ENCODE measurements around the gene FOXC1.

The FOXC1 gene

DNA sequence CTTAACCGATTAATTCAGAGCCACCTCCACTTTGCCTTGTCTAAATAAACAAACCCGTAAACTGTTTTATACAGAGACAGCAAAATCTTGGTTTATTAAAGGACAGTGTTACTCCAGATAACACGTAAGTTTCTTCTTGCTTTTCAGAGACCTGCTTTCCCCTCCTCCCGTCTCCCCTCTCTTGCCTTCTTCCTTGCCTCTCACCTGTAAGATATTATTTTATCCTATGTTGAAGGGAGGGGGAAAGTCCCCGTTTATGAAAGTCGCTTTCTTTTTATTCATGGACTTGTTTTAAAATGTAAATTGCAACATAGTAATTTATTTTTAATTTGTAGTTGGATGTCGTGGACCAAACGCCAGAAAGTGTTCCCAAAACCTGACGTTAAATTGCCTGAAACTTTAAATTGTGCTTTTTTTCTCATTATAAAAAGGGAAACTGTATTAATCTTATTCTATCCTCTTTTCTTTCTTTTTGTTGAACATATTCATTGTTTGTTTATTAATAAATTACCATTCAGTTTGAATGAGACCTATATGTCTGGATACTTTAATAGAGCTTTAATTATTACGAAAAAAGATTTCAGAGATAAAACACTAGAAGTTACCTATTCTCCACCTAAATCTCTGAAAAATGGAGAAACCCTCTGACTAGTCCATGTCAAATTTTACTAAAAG, 2.7 kb downstream of the FOXC1 start:
- no peak for DNase-seq

DNA sequence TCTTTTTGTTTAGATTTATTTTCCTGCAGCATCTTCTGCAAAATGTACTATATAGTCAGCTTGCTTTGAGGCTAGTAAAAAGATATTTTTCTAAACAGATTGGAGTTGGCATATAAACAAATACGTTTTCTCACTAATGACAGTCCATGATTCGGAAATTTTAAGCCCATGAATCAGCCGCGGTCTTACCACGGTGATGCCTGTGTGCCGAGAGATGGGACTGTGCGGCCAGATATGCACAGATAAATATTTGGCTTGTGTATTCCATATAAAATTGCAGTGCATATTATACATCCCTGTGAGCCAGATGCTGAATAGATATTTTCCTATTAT, 3.2 kb downstream of the FOXC1 start:
- DNase-seq, result no peak

DNA sequence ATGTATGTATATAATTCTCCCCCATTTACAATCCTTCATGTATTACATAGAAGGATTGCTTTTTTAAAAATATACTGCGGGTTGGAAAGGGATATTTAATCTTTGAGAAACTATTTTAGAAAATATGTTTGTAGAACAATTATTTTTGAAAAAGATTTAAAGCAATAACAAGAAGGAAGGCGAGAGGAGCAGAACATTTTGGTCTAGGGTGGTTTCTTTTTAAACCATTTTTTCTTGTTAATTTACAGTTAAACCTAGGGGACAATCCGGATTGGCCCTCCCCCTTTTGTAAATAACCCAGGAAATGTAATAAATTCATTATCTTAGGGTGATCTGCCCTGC, 3.6 kb downstream of the FOXC1 start:
- no peak for DNase-seq

DNA sequence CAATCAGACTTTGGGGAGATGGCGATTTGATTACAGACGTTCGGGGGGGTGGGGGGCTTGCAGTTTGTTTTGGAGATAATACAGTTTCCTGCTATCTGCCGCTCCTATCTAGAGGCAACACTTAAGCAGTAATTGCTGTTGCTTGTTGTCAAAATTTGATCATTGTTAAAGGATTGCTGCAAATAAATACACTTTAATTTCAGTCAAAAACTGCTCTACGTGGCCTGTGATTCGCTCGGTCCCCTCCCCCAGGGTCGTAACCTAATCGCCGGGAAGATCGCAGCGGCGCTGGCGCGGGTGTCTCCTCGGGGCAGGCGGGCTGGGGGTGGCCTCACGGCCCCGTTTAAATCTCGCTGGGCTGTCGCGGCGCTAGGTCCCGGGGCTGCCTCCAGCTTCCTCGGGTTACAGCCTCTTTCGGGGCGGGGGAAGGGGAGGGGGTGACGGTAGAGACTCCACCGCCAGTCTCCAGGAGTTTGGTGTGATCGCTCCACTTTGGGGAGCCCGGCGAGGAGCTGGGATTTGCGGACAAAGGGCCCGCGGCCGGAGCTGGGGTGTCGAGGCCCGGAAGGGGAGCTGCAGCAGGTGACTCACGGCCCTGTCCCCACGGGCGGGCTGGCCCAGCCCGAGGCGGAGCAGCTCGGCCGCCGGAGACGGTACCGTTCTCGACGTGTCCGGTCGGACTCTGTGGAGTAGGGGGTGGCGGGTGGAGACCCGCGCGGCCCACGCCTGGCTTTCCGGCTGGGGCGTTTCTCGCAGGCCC, 4.2 kb downstream of the FOXC1 start:
- DNase-seq, result no peak

- DNase-seq, result no peak
These were observed 4.9 kb downstream of the FOXC1 start for GRCh38 chr6:1614448-1615150.

- no peak for DNase-seq
These were observed 5.6 kb downstream of the FOXC1 start for GRCh38 chr6:1615151-1615852.

GRCh38 chr6:1615853-1616420, 6.2 kb downstream of the FOXC1 start:
- DNase-seq, result no peak

- no peak for DNase-seq
These were observed 7.2 kb downstream of the FOXC1 start for GRCh38 chr6:1616701-1617463.

DNA sequence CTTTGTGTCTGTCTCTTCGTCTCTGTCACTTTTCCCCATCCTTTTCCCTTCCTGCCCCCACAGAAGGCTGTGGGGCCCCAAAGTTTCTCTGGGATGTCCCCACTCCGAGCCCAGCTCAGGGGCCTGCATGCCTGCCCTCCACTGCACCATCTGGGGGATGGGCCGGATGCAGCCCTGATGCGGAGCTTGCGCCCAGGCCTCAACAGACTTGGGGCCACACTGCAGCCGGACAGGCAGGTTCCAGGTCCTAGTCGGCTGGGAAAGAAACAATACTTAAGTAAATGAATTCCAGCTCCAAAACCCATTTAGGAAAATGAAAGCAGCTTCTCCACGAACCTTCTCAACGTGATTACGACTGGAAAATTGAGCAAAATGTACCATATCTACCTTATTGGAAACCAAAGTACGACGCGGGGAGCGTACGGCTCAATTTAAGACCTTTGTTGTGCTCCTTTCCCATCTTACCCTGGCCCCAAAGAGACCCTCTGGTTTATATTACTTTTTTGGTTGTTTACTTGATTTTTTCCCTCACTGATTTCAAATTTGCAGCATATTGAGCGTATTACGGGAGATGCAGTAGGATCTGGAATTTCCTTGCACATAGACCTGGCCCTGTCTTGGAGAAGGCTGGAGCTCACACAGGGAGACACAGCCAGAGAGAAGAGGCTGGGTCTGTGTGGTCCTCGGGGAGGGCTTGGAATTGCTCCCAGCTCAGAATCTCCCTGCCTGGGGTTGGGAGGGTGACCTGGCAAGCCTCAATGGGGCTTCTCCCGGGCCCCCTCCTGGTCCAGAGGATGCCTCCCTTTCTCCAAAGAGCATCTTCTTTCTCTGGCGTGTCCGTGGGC, 8.0 kb downstream of the FOXC1 start:
- no peak for DNase-seq

GRCh38 chr6:1618311-1619097, 8.8 kb downstream of the FOXC1 start:
- no peak for DNase-seq

GRCh38 chr6:1619098-1619672, 9.5 kb downstream of the FOXC1 start:
- no peak for DNase-seq

GRCh38 chr6:1619673-1620503, 10.2 kb downstream of the FOXC1 start:
- DNase-seq, result no peak

DNA sequence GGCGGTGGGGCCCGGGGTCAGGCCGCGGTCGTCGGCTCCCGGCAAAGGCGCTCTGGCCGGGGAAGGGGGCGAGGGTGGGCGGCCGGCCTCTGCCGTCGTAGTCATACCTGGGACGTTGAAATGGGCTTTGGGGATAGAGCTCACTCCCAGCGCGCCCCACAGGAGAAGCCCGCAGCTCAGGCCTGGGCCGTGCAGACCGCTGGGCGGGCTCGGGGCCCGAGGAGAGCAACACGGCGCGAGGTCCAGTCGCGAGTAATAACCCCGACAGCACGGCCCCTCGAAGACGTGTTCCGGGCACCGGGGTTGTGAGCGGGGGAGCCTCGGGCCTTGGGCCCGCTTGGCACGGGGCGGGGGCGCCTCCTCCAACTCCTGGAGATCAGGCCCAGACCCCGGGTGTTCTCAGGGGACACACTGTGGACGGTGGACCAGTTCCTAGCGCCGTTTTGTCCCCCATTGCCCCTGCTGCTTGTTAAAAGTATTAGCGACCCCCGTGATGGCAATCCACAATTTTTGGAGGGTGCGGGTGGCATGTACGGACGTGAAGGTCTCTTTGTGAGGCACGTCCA, 10.9 kb downstream of the FOXC1 start:
- DNase-seq, result no peak

GRCh38 chr6:1621070-1621701, 11.5 kb downstream of the FOXC1 start:
- no peak for DNase-seq

- DNase-seq, result no peak
These were observed 12.6 kb downstream of the FOXC1 start for GRCh38 chr6:1622220-1622850.

GRCh38 chr6:1622851-1623768, 13.4 kb downstream of the FOXC1 start:
- no peak for DNase-seq

DNA sequence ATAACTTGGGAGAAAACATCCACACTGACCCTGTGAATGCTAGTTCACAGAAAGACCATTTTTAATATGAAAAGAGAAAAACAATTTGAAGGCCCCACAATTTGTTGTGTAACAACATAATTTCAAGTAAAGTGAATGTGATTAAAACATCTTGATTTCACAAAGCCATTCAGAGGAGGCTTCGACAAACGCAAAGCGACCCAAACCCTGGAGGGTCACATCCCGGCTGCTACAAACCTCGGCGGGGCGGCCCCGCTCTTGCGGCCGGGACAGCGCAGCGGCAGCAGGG, 14.0 kb downstream of the FOXC1 start:
- no peak for DNase-seq
